Naive thymus-derived CD4-positive, alpha-beta T cell (primary cell): ENCODE results near the gene DNAJC11. TPM values are rescaled to one million over a fixed set of nuclear protein-coding genes. Genes with fewer than 3 reads are reported as not detected.
A peak's percentile ranks its signal among the peaks of the same experiment; 100 is the strongest.

Experiments used
- ATAC-seq: fragments of 150-1000 bp; cut with Tn5 transposase; 2 replicates; pipeline ENCODE4 v1.10.0; 2021; ENCODE audit warnings: mild to moderate bottlenecking, moderate library complexity
- CTCF ChIA-PET: fragments of 350-600 bp; sonication (Branson Sonifier 250); formaldehyde crosslinking; loops from one replicate; lab custom pipeline; 2021; ENCODE audit warnings: antibody characterized with exemption; lab: Charles Lee
- POLR2A ChIA-PET: fragments of 350-600 bp; sonication (Branson Sonifier 250); formaldehyde crosslinking; loops from one replicate; lab custom pipeline; 2021; ENCODE audit warnings: antibody characterized with exemption, inconsistent platforms; lab: Charles Lee
- DNase-seq, 9 donors: peaks; one replicate each; pipeline versions ENCODE4 v3.0.0 to v3.0.0-alpha.2; 2020 to 2022; ENCODE audit warnings: mixed read lengths in 1 of 9
- H3K27ac ChIP-seq: one replicate; pipeline ENCODE4 v1.7.0; 2013; ENCODE audit warnings: mild to moderate bottlenecking, low read depth, low read length, moderate library complexity
- H3K27me3 ChIP-seq, 2 donors: one replicate each; pipeline ENCODE4 v1.7.0; 2013; ENCODE audit warnings: low read length in 2 of 2, mild to moderate bottlenecking in 2 of 2, moderate library complexity in 2 of 2; ENCODE audit not compliant: control insufficient read depth in 2 of 2, insufficient read depth in 2 of 2
- H3K36me3 ChIP-seq, 3 experiments: 1 replicate in 2 of 3; 2 replicates in 1 of 3; pipeline ENCODE4 v1.7.0; 2013; ENCODE audit warnings: low read length in 3 of 3, mild to moderate bottlenecking in 3 of 3, moderate library complexity in 1 of 3; ENCODE audit not compliant: insufficient read depth in 3 of 3, control insufficient read depth in 2 of 3
- H3K4me1 ChIP-seq, 2 donors: one replicate each; pipeline ENCODE4 v1.7.0; 2013; ENCODE audit warnings: low read length in 2 of 2, mild to moderate bottlenecking in 2 of 2, moderate library complexity in 1 of 2; ENCODE audit not compliant: control insufficient read depth in 2 of 2, insufficient read depth in 2 of 2
- H3K4me3 ChIP-seq: 2 replicates; pipeline ENCODE4 v1.7.0; 2013; ENCODE audit warnings: mild to moderate bottlenecking, low read length
- H3K9me3 ChIP-seq, 3 experiments: 1 replicate in 2 of 3; 2 replicates in 1 of 3; pipeline ENCODE4 v1.7.0; 2013; ENCODE audit warnings: low read length in 3 of 3; ENCODE audit not compliant: control insufficient read depth in 2 of 3
- H3K27ac Mint-ChIP-seq, 9 donors: one replicate each; pipeline ENCODE4 v1.8.0; 2020 to 2022; ENCODE audit warnings: mixed read lengths in 9 of 9, mild to moderate bottlenecking in 8 of 9, moderate library complexity in 5 of 9, inconsistent platforms in 2 of 9
- H3K27me3 Mint-ChIP-seq, 5 donors: one replicate each; pipeline ENCODE4 v1.8.0; 2021 to 2022; ENCODE audit warnings: mixed read lengths in 5 of 5, mild to moderate bottlenecking in 1 of 5
- H3K36me3 Mint-ChIP-seq, 5 donors: one replicate each; pipeline ENCODE4 v1.8.0; 2020 to 2022; ENCODE audit warnings: mixed read lengths in 5 of 5, mild to moderate bottlenecking in 3 of 5, inconsistent platforms in 1 of 5
- H3K4me1 Mint-ChIP-seq, 7 donors: one replicate each; pipeline ENCODE4 v1.8.0; 2020 to 2022; ENCODE audit warnings: mixed read lengths in 7 of 7, mild to moderate bottlenecking in 3 of 7, inconsistent platforms in 1 of 7
- H3K4me3 Mint-ChIP-seq, 10 donors: one replicate each; pipeline ENCODE4 v1.8.0; 2020 to 2022; ENCODE audit warnings: mild to moderate bottlenecking in 10 of 10, mixed read lengths in 10 of 10, moderate library complexity in 6 of 10, inconsistent platforms in 2 of 10
- H3K9me3 Mint-ChIP-seq, 11 donors: one replicate each; pipeline ENCODE4 v1.8.0; 2020 to 2022; ENCODE audit warnings: mixed read lengths in 11 of 11, mild to moderate bottlenecking in 4 of 11, inconsistent platforms in 1 of 11, moderate library complexity in 1 of 11
- intact Hi-C, 2 donors: fragments of 100-400 bp; cut with micrococcal nuclease; formaldehyde crosslinking; loops; one replicate each; pipeline ENCODE4 v1.15.1; 2023
- polyA plus RNA-seq, 2 donors: library from polyadenylated mRNA; unstranded; fragments of 300-500 nt; fragmentation: Illumina TruSeq; gene quantifications; one replicate each; pipeline ENCODE4 v1.2.3, GENCODE V29; 2021
- total RNA-seq, 6 experiments: library from RNA in 5 of 6; stranded (reverse) in 5 of 6; gene quantifications; 1 replicate in 5 of 6; 2 replicates in 1 of 6; pipeline ENCODE4 v1.2.3 and lab custom pipeline; 2021 to 2026

Gene DNAJC11
- total and polyA plus RNA-seq, 7 experiments from 2014 or later = 19.2 to 49.7 (median 42.9) TPM

DNA sequence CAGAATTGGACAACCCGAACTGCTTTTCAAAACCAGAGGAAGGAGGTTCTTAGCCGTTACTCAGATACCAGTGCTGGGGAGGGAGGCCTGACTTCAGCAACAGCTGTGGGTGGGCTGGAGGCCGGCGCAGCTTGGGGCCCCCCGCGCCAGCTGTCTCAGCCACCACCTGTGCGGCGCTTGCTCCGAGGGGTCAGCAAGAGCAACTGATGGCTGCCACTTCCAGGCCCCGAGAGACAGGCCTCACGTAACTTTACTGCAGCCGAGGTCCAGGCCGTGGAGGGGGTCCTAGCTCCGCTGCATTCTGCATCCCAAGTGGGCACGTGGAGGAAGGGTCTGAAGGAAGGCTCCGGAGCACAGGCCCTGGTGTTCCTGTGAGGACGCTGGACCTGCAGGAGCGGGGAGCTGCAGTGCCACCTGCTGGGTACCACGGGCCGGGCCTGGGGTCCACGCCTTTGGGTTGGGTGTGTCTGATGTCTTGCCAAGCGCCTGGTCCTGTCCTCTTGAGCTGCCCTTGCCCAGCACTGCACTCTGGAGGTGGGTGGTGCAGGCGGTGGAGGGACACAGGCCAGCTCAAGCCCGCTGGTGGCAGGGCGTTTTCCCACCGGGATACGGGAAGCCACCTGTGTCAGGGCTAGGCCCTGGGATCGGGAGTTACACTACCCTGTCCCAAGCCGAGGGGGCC lies 67.1 kb downstream of the DNAJC11 start:
- no peaks in the 10 kb centered on the region for H3K27me3 Mint-ChIP-seq
- intact Hi-C loops = loop anchor here in 1 of 2 donors (1.0 kb wide), 1 partner anchor 148 kb away; no protein-coding TSS in a partner anchor
- H3K4me1 ChIP-seq = no peaks in the 10 kb centered on the region
- POLR2A ChIA-PET = interaction anchor here (0.6 to 1.1 kb wide), 3 partner anchors 16 to 80 kb away, joined by 3 to 5 read pairs (median 3); partner anchors contain the start of genes KLHL21 and TAS1R1
- H3K27ac Mint-ChIP-seq = peak overlapping the region in 1 of 9 donors; percentile 38
- H3K27me3 ChIP-seq = no peaks in the 10 kb centered on the region
- no peak overlapping the region for H3K4me3 Mint-ChIP-seq
- H3K9me3 Mint-ChIP-seq = no peaks in the 10 kb centered on the region
- ATAC-seq (peak; percentile 69), DNase-seq (peak in 4 of 9 donors; percentile 24 to 40 (median 34))
- no peak overlapping the region for H3K4me3 ChIP-seq
- H3K27ac ChIP-seq = no peak overlapping the region
- peaks cover 0 to 91% (median 15%) of the 10 kb centered on the region in 3 experiments for H3K36me3 ChIP-seq
- CTCF ChIA-PET = interaction anchor here (1.0 to 1.5 kb wide), 6 partner anchors 13 to 149 kb away, joined by 3 to 4 read pairs (median 3); no protein-coding TSS in a partner anchor
- peaks cover 0 to 20% (median 4%) of the 10 kb centered on the region in 5 donors for H3K36me3 Mint-ChIP-seq
- peaks cover 0 to 5% (median under 1%) of the 10 kb centered on the region in 7 donors for H3K4me1 Mint-ChIP-seq
- no peaks in the 10 kb centered on the region for H3K9me3 ChIP-seq

DNA sequence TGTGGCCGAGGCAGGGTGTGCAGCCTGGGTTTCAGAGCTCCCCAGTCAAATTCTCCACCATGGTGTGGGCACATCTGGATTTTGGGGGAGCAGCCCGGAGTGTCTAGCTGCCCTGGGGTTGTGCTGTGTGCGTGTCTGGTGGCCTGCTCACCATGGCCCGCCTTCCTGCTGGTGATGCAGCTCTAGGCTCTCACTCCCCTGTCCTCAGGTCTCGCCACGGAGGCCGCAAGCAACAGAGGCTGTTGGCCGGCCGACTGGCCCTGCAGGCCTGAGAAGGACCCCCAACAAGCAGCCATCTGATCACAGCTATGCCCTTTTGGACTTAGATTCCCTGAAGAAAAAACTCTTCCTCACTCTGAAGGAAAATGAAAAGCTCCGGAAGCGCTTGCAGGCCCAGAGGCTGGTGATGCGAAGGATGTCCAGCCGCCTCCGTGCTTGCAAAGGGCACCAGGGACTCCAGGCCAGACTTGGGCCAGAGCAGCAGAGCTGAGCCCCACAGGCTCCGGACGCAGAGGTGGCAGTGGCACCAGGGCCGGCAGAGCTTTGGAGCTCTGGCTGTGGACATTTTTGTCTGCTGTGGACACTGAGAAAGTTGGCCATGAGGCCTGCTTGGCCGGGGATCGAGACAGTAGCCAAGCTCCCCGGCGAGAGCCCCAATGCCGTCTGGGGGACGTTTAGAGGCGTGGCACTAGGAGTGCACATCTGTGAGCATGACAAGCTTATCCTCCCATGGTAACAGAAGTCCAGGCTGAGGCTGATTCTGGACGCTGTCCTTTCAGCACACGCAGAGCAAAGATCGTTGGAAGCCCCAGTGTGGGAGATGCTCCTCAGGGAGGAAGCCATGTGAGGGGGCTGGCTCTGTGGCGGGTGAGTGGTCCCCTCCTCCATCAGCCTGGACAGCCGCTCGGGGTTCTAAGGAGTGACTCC lies 68.8 kb downstream of the DNAJC11 start:
- H3K27me3 Mint-ChIP-seq = no peaks in the 10 kb centered on the region
- Histone ChIP-seq H3K27ac (no peak overlapping the region), H3K4me1 (no peaks in the 10 kb centered on the region), H3K27me3 (no peaks in the 10 kb centered on the region), H3K36me3 (peaks cover 0 to 93% (median 15%) of the 10 kb centered on the region in 3 experiments), H3K4me3 (no peak overlapping the region), H3K9me3 (no peaks in the 10 kb centered on the region)
- ChIA-PET POLR2A (no interaction called here), CTCF (interaction anchor here (0.7 to 1.5 kb wide), 7 partner anchors 15 to 911 kb away, joined by 3 to 6 read pairs (median 4); no protein-coding TSS in a partner anchor)
- no peak for ATAC-seq
- peaks cover 0 to 20% (median 4%) of the 10 kb centered on the region in 5 donors for H3K36me3 Mint-ChIP-seq
- no peaks in the 10 kb centered on the region for H3K9me3 Mint-ChIP-seq
- peaks cover 3 to 9% (median 7%) of the 10 kb centered on the region in 7 donors for H3K4me1 Mint-ChIP-seq
- DNase-seq = no peak
- H3K27ac Mint-ChIP-seq = peak overlapping the region in 2 of 9 donors; percentile 43 to 51
- no peak overlapping the region for H3K4me3 Mint-ChIP-seq
- intact Hi-C loops = no loop called here

DNA sequence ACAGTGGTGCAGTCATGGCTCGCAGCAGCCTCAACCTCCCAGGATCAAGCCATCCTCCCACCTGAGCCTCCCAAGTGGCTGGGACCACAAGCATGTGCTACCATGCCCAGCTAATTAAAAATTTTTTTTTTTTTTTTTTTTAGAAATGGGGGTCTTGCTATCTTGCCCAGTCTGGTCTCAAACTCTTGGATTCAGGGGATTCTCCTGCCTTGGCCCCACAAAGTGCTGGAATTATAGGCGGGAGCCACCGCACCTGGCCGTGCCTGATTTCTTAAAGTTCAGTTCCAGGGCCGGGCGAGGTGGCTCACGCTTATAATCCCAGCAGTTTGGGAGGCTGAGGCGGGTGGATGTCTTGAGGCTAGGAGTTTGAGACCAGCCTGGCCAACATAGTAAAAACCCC lies 70.6 kb downstream of the DNAJC11 start:
- Mint-ChIP-seq H3K27me3 (no peaks in the 10 kb centered on the region), H3K4me1 (peaks cover 11 to 27% (median 21%) of the 10 kb centered on the region in 7 donors), H3K4me3 (no peak overlapping the region), H3K36me3 (peaks cover 0 to 13% (median 4%) of the 10 kb centered on the region in 5 donors), H3K9me3 (no peaks in the 10 kb centered on the region), H3K27ac (no peak overlapping the region)
- ChIA-PET POLR2A (interaction anchor here (0.6 kb wide), 1 partner anchor 1218 kb away, joined by 4 read pairs; no protein-coding TSS in a partner anchor), CTCF (no interaction called here)
- ATAC-seq (no peak), DNase-seq (no peak)
- Histone ChIP-seq H3K9me3 (no peaks in the 10 kb centered on the region), H3K36me3 (peaks cover 0 to 78% (median 9%) of the 10 kb centered on the region in 3 experiments), H3K27ac (no peak overlapping the region), H3K4me1 (peaks cover 4 to 15% of the 10 kb centered on the region in 2 donors), H3K27me3 (no peaks in the 10 kb centered on the region), H3K4me3 (no peak overlapping the region)
- intact Hi-C loops = no loop called here

DNA sequence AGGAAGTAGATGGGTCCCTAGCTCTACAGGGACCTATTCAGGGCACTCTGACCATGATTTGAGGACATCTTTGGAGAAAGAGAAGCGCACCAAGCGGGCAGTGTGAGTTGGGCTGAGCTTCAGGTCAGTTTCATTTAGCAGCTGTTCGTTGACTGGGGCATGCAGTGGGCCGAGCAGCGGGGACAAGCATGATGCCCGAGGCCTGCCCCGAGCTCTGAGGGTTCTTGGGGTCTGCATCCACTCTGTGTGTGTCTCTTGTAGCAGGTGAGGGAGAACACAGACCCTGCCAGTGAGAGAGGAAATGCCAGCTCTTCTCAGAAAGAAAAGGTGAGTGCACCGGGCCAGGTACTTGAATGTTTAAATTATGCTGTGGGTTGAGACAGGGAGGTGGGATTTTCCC lies 71.6 kb downstream of the DNAJC11 start:
- Mint-ChIP-seq H3K27ac (no peak overlapping the region), H3K9me3 (no peaks in the 10 kb centered on the region), H3K4me3 (no peak overlapping the region), H3K36me3 (peaks cover 0 to 15% (median 4%) of the 10 kb centered on the region in 5 donors), H3K27me3 (no peaks in the 10 kb centered on the region), H3K4me1 (peaks cover 11 to 31% (median 25%) of the 10 kb centered on the region in 7 donors)
- H3K4me3 ChIP-seq = no peak overlapping the region
- no peak for DNase-seq
- H3K9me3 ChIP-seq = no peaks in the 10 kb centered on the region
- H3K27me3 ChIP-seq = no peaks in the 10 kb centered on the region
- POLR2A ChIA-PET = interaction anchor here (0.7 to 1.2 kb wide), 3 partner anchors 10 to 30 kb away, joined by 3 read pairs; no protein-coding TSS in a partner anchor
- intact Hi-C loops = no loop called here
- H3K36me3 ChIP-seq = peaks cover 0 to 68% (median 9%) of the 10 kb centered on the region in 3 experiments
- CTCF ChIA-PET = interaction anchor here (1.1 kb wide), 1 partner anchor 16 kb away, joined by 6 read pairs; no protein-coding TSS in a partner anchor
- H3K27ac ChIP-seq = no peak overlapping the region
- no peak for ATAC-seq
- H3K4me1 ChIP-seq = peaks cover 9 to 15% of the 10 kb centered on the region in 2 donors

DNA sequence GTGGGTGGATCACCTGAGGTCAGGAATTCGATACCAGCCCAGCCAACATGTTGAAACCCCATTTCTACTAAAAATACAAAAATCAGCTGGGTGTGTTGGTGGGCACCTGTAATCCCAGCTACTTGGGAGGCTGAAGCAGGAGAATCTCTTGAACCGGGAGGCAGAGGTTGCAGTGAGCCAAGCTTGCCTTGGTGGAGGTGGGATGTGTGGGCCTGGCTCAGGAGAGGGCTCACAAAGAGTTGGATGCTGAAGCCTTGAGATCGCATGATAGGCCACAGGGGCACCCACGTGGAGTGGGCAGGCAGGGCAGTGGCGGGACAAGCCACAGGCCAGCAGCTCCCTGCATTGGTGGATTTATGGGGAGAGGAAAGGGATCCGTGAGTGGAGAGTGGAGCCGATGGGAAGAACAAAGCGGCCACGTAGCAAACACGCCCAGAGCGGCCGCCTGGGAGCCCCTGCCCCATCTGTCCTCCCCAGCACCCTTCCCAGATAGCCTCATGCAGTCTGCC lies 72.6 kb downstream of the DNAJC11 start:
- intact Hi-C loops = loop anchor here (5.0 kb wide), 3 partner anchors 73 to 237 kb away; partner anchors contain the start of genes ACOT7 (in 1 of the 2) and DNAJC11 (in 1 of the 2)

More for the DNA sequence above, 72.6 kb downstream of the DNAJC11 start:
- Mint-ChIP-seq H3K4me1 (peaks cover 11 to 35% (median 27%) of the 10 kb centered on the region in 7 donors), H3K4me3 (no peak overlapping the region), H3K36me3 (peaks cover 0 to 12% (median 4%) of the 10 kb centered on the region in 5 donors), H3K27me3 (no peaks in the 10 kb centered on the region), H3K27ac (peak overlapping the region in 2 of 9 donors; percentile 17 to 19), H3K9me3 (no peaks in the 10 kb centered on the region)
- Histone ChIP-seq H3K27me3 (no peaks in the 10 kb centered on the region), H3K36me3 (peaks cover 0 to 60% (median 9%) of the 10 kb centered on the region in 3 experiments), H3K4me3 (no peak overlapping the region), H3K27ac (no peak overlapping the region), H3K4me1 (peaks cover 13 to 18% of the 10 kb centered on the region in 2 donors), H3K9me3 (no peaks in the 10 kb centered on the region)
- POLR2A ChIA-PET = interaction anchor here (1.2 to 14.2 kb wide), 3 partner anchors 9 to 25 kb away, joined by 3 to 246 read pairs (median 6); partner anchors contain the start of gene KLHL21
- DNase-seq (no peak), ATAC-seq (no peak)
- CTCF ChIA-PET = interaction anchor here (0.9 to 1.1 kb wide), 2 partner anchors 17 to 206 kb away, joined by 3 to 6 read pairs; no protein-coding TSS in a partner anchor
